GM12878 (cell line): ENCODE measurements around the gene BCORL1. TPM values are rescaled to one million over a fixed set of nuclear protein-coding genes. Genes with fewer than 3 reads are reported as not detected.
A peak's percentile ranks its signal among the peaks of the same experiment; 100 is the strongest.

Experiments used
- BRCA1 ChIP-seq: IDR thresholded peaks from 2 replicates; pipeline ENCODE4 v1.6.1; 2011; ENCODE audit warnings: low read depth, low read length, improper control_type of control experiment
- CHD1 ChIP-seq: IDR thresholded peaks from 2 replicates; pipeline ENCODE4 v1.6.1; 2012; ENCODE audit warnings: low read depth, low read length, improper control_type of control experiment
- ELK1 ChIP-seq: IDR thresholded peaks from 2 replicates; pipeline ENCODE4 v1.6.1; 2012; ENCODE audit warnings: low read depth, low read length, improper control_type of control experiment
- FOXM1 ChIP-seq: IDR thresholded peaks from 2 replicates; pipeline ENCODE4 v1.6.1; 2012; ENCODE audit warnings: low read depth, mild to moderate bottlenecking, inconsistent platforms, low read length, moderate library complexity
- MTA3 ChIP-seq: IDR thresholded peaks from 2 replicates; pipeline ENCODE4 v1.6.1; 2012; ENCODE audit warnings: low read length, inconsistent platforms, borderline replicate concordance
- NFIC ChIP-seq: IDR thresholded peaks from 2 replicates; pipeline ENCODE4 v1.6.1; 2012; ENCODE audit warnings: low read depth, mild to moderate bottlenecking, inconsistent platforms, low read length, moderate library complexity
- RELA ChIP-seq: fragments of 450-650 bp; IDR thresholded peaks from 2 replicates; pipeline ENCODE4 v1.8.0; 2014; ENCODE audit warnings: borderline replicate concordance; ENCODE audit not compliant: partially characterized antibody
- REST ChIP-seq: IDR thresholded peaks from 2 replicates; pipeline ENCODE4 v1.6.1; 2012; ENCODE audit warnings: mild to moderate bottlenecking, low read depth, low read length
- SMARCA5 ChIP-seq: fragments of 450-650 bp; IDR thresholded peaks from 2 replicates; pipeline ENCODE4 v1.6.1; 2017; ENCODE audit warnings: mild to moderate bottlenecking
- SMC3 ChIP-seq: IDR thresholded peaks from 2 replicates; pipeline ENCODE4 v1.6.1; 2011; ENCODE audit warnings: low read length, improper control_type of control experiment, borderline replicate concordance
- SP1 ChIP-seq: IDR thresholded peaks from one replicate; pipeline ENCODE4 v1.6.1; 2011; ENCODE audit warnings: low read depth, low read length
- SREBF2 ChIP-seq: IDR thresholded peaks from 2 replicates; pipeline ENCODE4 v1.6.1; 2012; ENCODE audit warnings: mild to moderate bottlenecking, low read length
- TARDBP ChIP-seq: IDR thresholded peaks from 2 replicates; pipeline ENCODE4 v1.6.1; 2016; ENCODE audit warnings: borderline replicate concordance
- TCF12 ChIP-seq: IDR thresholded peaks from 2 replicates; pipeline ENCODE4 v1.6.1; 2011; ENCODE audit warnings: low read depth, mild to moderate bottlenecking, low read length
- ZBTB40 ChIP-seq: fragments of 450-650 bp; IDR thresholded peaks from 2 replicates; pipeline ENCODE4 v1.6.1; 2016; ENCODE audit warnings: mild to moderate bottlenecking, moderate library complexity, borderline replicate concordance
- ZNF592 ChIP-seq: fragments of 450-650 bp; IDR thresholded peaks from 2 replicates; pipeline ENCODE4 v1.6.1; 2017; ENCODE audit warnings: mild to moderate bottlenecking, moderate library complexity
- ZSCAN29 ChIP-seq: fragments of 450-650 bp; IDR thresholded peaks from 2 replicates; pipeline ENCODE4 v1.6.1; 2017; ENCODE audit warnings: mild to moderate bottlenecking, moderate library complexity
- polyA plus RNA-seq, 11 experiments: library from polyadenylated mRNA; depleted of rRNA in 4 of 11; unstranded in 6 of 11; stranded (reverse) in 5 of 11; fragments of >200 nt; fragmentation: Nextera tagmentation in 4 of 11; fragmentation: Illumina TruSeq in 1 of 11; extraction: Ambion mirVana in 4 of 11; extraction: Trizol in 1 of 11; gene quantifications; 1 replicate in 1 of 11; 2 replicates in 10 of 11; pipeline versions ENCODE4 v1.2.1 to v1.2.3, GENCODE V29; 2011 to 2016; ENCODE audit warnings: inconsistent platforms in 2 of 11, missing spikeins in 2 of 11, low read depth in 1 of 11
- total RNA-seq, 4 experiments: library from RNA; depleted of rRNA in 3 of 4; stranded (reverse); fragments of >200 nt in 3 of 4; fragmentation: Illumina TruSeq in 1 of 4; extraction: Trizol in 1 of 4; gene quantifications; 2 replicates each; pipeline versions ENCODE4 v1.2.1 to v1.2.3, GENCODE V29; 2013 to 2021

Gene BCORL1
- total and polyA plus RNA-seq, 10 of the 15 experiments (the other 5 are each of a cell fraction or from before 2014, with no cell fraction given), result 0.16 to 7.2 (median 0.94) TPM

- TF ChIP-seq ELK1 (no peak), SMARCA5 (peak; percentile 38; the same call in 1 of the 2 replicates), SREBF2 (no peak), SP1 (no peak), TCF12 (no peak), RELA (no peak), ZBTB40 (no peak), BRCA1 (no peak), ZNF592 (no peak), ZSCAN29 (no peak), MTA3 (no peak), REST (no peak), FOXM1 (no peak), NFIC (no peak), SMC3 (peak; percentile 76), CHD1 (no peak), TARDBP (no peak)
Observed at GRCh38 chrX:130060122-130061069, 78.0 kb downstream of the BCORL1 start (continued).
